Pancreas (tissue), 10 donors: ENCODE results near the gene ARHGEF3. TPM values are rescaled to one million over a fixed set of nuclear protein-coding genes. Genes with fewer than 3 reads are reported as not detected.

ENCODE experiments used
- ATAC-seq, 4 donors: fragments of 200-7000 bp; cut with Tn5 transposase; one replicate each; pipeline versions ENCODE4 v1.8.0 to v1.9.1; 2020; ENCODE audit warnings: mild to moderate bottlenecking in 4 of 4, moderate library complexity in 4 of 4
- DNase-seq, 6 donors: peaks; one replicate each; pipeline ENCODE4 v3.0.0-alpha.2; 2020
- FAIRE-seq: peaks from 2 replicates; lab custom pipeline; 2012; peaks lifted over from hg19 to GRCh38; lab: Jason Lieb, UNC
- H3K27ac ChIP-seq, 4 donors: fragments of 200-600 bp; sonication (generic); 1 replicate in 3 of 4; 2 replicates in 1 of 4; pipeline versions ENCODE4 v1.5.0 to v1.8.0; 2020
- H3K27me3 ChIP-seq, 4 donors: fragments of 200-600 bp; one replicate each; pipeline ENCODE4 v1.8.0; 2021
- H3K36me3 ChIP-seq, 3 donors: fragments of 200-600 bp; sonication (generic) in 1 of 3; one replicate each; pipeline versions ENCODE4 v1.5.0 to v1.8.0; 2020 to 2021
- H3K4me1 ChIP-seq, 3 donors: fragments of 200-600 bp; one replicate each; pipeline ENCODE4 v1.8.0; 2021
- H3K4me3 ChIP-seq, 4 donors: fragments of 200-600 bp; sonication (generic) in 2 of 4; one replicate each; pipeline versions ENCODE4 v1.5.0 to v1.8.0; 2020 to 2021
- H3K9me3 ChIP-seq, 4 donors: fragments of 200-600 bp; one replicate each; pipeline ENCODE4 v1.8.0; 2021
- CTCF ChIP-seq, 4 donors: fragments of 200-600 bp; sonication (generic) in 3 of 4; IDR thresholded peaks; one replicate each; pipeline versions ENCODE4 v1.5.0 to v1.8.0; 2021; ENCODE audit warnings: antibody characterized with exemption in 4 of 4
- WGBS, 2 donors: extraction: QIAGEN DNeasy Blood & Tissue Kit; methylation state at CpG; one replicate each; pipeline ENCODE4 v1.1.7; 2013; 5-methylcytosine and 5-hydroxymethylcytosine counted together
- intact Hi-C, 3 donors: fragments of 100-400 bp; cut with DNase I; formaldehyde crosslinking; loops; one replicate each; pipeline versions ENCODE4 v1.11.1 to v1.14.2; 2022
- polyA plus RNA-seq, 2 donors: library from polyadenylated mRNA; stranded (reverse); fragments of 200-250 nt; gene quantifications; one replicate each; pipeline ENCODE4 v1.2.3, GENCODE V29; 2013
- total RNA-seq, 6 donors: library from RNA; stranded (reverse); fragmentation: NEBNext Ultra II Directional in 4 of 6; extraction: Animal tissue kit (Norgen Biotek cat#: 25700) in 4 of 6; gene quantifications; one replicate each; pipeline versions ENCODE4 v1.2.1 to v1.2.4, GENCODE V29; 2021 to 2023
- donor health status: healthy with polysubstance abuse.
- donor health status: DM: no; HTN: no; CAD: no; lungs with moderate emphysema.
- donor health status: DM: no; HTN: no; CAD: no.
- donor health status: control.
- donor health status: control.
- donor health status: Bipolar disorder and iron deficiency.
- donor health status: DM: yes; HTN: yes; CAD: no.
- donor health status: DM: no; HTN: no; CAD: no.
- donor health status: DM: no; HTN: no; CAD: no.
- donor health status: DM: yes; HTN: yes; CAD: no.

Gene ARHGEF3
- total and polyA plus RNA-seq, 8 donors: 11.4 to 36.5 (median 25.6) TPM

- FAIRE-seq (no peak), ATAC-seq (no peak), DNase-seq (no peak)
- Histone ChIP-seq H3K27ac (peak overlapping the region in 3 of 4 donors; percentile 2 to 79 (median 63)), H3K36me3 (no peaks in the 10 kb centered on the region), H3K4me1 (peaks cover 70 to 92% (median 78%) of the 10 kb centered on the region in 3 donors), H3K4me3 (no peak overlapping the region), H3K27me3 (no peaks in the 10 kb centered on the region), H3K9me3 (no peaks in the 10 kb centered on the region)
- intact Hi-C loops: no loop called here
- WGBS, 2 donors: 45 to 49% methylated on average over 2 of the region's 2 CpGs
- TF ChIP-seq CTCF (IDR thresholded peaks at IDR 0.05): no peak
These were observed 13.2 kb downstream of the ARHGEF3 start for GRCh38 chr3:56788521-56788920.

- intact Hi-C loops: no loop called here
- DNase-seq (no peak), FAIRE-seq (no peak), ATAC-seq (no peak)
- no peaks in the 10 kb centered on the region for H3K27me3 ChIP-seq
- H3K36me3 ChIP-seq: no peaks in the 10 kb centered on the region
- TF ChIP-seq CTCF (IDR thresholded peaks at IDR 0.05): no peak
- peak overlapping the region in 3 of 4 donors; percentile 2 to 79 (median 63) for H3K27ac ChIP-seq
- no peaks in the 10 kb centered on the region for H3K9me3 ChIP-seq
- peaks cover 74 to 97% (median 82%) of the 10 kb centered on the region in 3 donors for H3K4me1 ChIP-seq
- no peak overlapping the region for H3K4me3 ChIP-seq
- 75 to 83% methylated on average over 6 of the region's 6 CpGs for WGBS, 2 donors
These were observed 13.9 kb downstream of the ARHGEF3 start for GRCh38 chr3:56787784-56788256.

GRCh38 chr3:56787258-56787775 lies 14.4 kb downstream of the ARHGEF3 start:
- H3K4me1 ChIP-seq: peaks cover 75 to 97% (median 83%) of the 10 kb centered on the region in 3 donors
- no peaks in the 10 kb centered on the region for H3K27me3 ChIP-seq
- no peak for TF ChIP-seq CTCF (IDR thresholded peaks at IDR 0.05)
- ATAC-seq (peak; percentile 14 to 38 (median 22)), FAIRE-seq (no peak), DNase-seq (no peak)
- WGBS, 2 donors: 57 to 61% methylated on average over 9 of the region's 9 CpGs
- H3K9me3 ChIP-seq: no peaks in the 10 kb centered on the region
- H3K36me3 ChIP-seq: no peaks in the 10 kb centered on the region
- intact Hi-C loops: no loop called here
- no peak overlapping the region for H3K4me3 ChIP-seq
- H3K27ac ChIP-seq: peak overlapping the region in 3 of 4 donors; percentile 2 to 79 (median 63)

GRCh38 chr3:56785499-56785898 lies 16.2 kb downstream of the ARHGEF3 start:
- WGBS, 2 donors: 60 to 64% methylated on average over 4 of the region's 4 CpGs
- H3K36me3 ChIP-seq: no peaks in the 10 kb centered on the region
- H3K4me1 ChIP-seq: peaks cover 70 to 94% (median 85%) of the 10 kb centered on the region in 3 donors
- no peak for DNase-seq
- no peak for ATAC-seq
- no peak overlapping the region for H3K4me3 ChIP-seq
- intact Hi-C loops: no loop called here
- peak overlapping the region in 3 of 4 donors; percentile 13 to 87 (median 79) for H3K27ac ChIP-seq
- H3K27me3 ChIP-seq: no peaks in the 10 kb centered on the region
- TF ChIP-seq CTCF (IDR thresholded peaks at IDR 0.05): no peak
- H3K9me3 ChIP-seq: no peaks in the 10 kb centered on the region
- FAIRE-seq: no peak

GRCh38 chr3:56784448-56785001 lies 17.2 kb downstream of the ARHGEF3 start:
- FAIRE-seq (no peak), ATAC-seq (peak in 1 of 4 donors; percentile 6), DNase-seq (no peak)
- Histone ChIP-seq H3K9me3 (no peaks in the 10 kb centered on the region), H3K27me3 (no peaks in the 10 kb centered on the region), H3K27ac (peak overlapping the region; percentile 13 to 87 (median 60)), H3K4me3 (no peak overlapping the region), H3K36me3 (no peaks in the 10 kb centered on the region), H3K4me1 (peaks cover 64 to 87% (median 85%) of the 10 kb centered on the region in 3 donors)
- 51 to 55% methylated on average over 5 of the region's 5 CpGs for WGBS, 2 donors
- intact Hi-C loops: no loop called here
- TF ChIP-seq CTCF (IDR thresholded peaks at IDR 0.05): no peak
